Muscle of leg (tissue), 11 donors: ENCODE measurements around the gene POLR3F. TPM values are rescaled to one million over a fixed set of nuclear protein-coding genes. Genes with fewer than 3 reads are reported as not detected.
"Not testable (repeated sequence)": the region's sequence is repeated elsewhere in the genome, so short reads cannot be mapped to it uniquely, and the experiment has no call there.

ENCODE experiments used
- DNase-seq: peaks from one replicate; pipeline ENCODE4 v3.0.0; 2013
- H3K27ac ChIP-seq: one replicate; pipeline ENCODE4 v1.5.1; 2013; ENCODE audit warnings: mild to moderate bottlenecking, low read length, control low read depth
- H3K27me3 ChIP-seq: one replicate; pipeline ENCODE4 v1.6.1; 2013; ENCODE audit warnings: low read length; ENCODE audit not compliant: control insufficient read depth, insufficient read depth
- H3K36me3 ChIP-seq: one replicate; pipeline ENCODE4 v1.6.1; 2013; ENCODE audit warnings: low read length; ENCODE audit not compliant: control insufficient read depth, insufficient read depth
- H3K4me1 ChIP-seq: one replicate; pipeline ENCODE4 v1.6.1; 2013; ENCODE audit warnings: low read length; ENCODE audit not compliant: control insufficient read depth, insufficient read depth
- H3K4me3 ChIP-seq: one replicate; pipeline ENCODE4 v1.5.1; 2013; ENCODE audit warnings: low read length, control low read depth
- H3K9me3 ChIP-seq: replicated peaks from 2 replicates; pipeline ENCODE4 v1.6.1; 2013; ENCODE audit warnings: low read depth, low read length; ENCODE audit not compliant: control insufficient read depth
- WGBS: methylation state at CpG from one replicate; pipeline ENCODE4 v1.1.5; 2013; ENCODE audit warnings: missing lambda C conversion rate; ENCODE audit not compliant: insufficient coverage; 5-methylcytosine and 5-hydroxymethylcytosine counted together
- polyA plus RNA-seq, 8 donors: library from polyadenylated mRNA; unstranded; fragments of 120-200 nt; gene quantifications; one replicate each; pipeline versions ENCODE4 v1.2.1 to v1.2.3, GENCODE V29; 2013; ENCODE audit warnings: inconsistent platforms in 1 of 8, low replicate concordance in 1 of 8; ENCODE audit not compliant: insufficient read length in 8 of 8, insufficient read depth in 1 of 8
- total RNA-seq: library from RNA; stranded (reverse); fragments of 120-200 nt; gene quantifications from one replicate; pipeline ENCODE4 v1.2.4, GENCODE V29; 2013

Gene POLR3F
- total and polyA plus RNA-seq, 9 donors: 9.8 to 15.4 (median 11.9) TPM

GRCh38 chr20:18523066-18523465 lies 55.9 kb downstream of the POLR3F start:
- no peak overlapping the region for H3K27ac ChIP-seq
- no peaks in the 10 kb centered on the region for H3K4me1 ChIP-seq
- H3K9me3 ChIP-seq: no peaks in the 10 kb centered on the region
- DNase-seq: no peak
- WGBS: 80% methylated on average over 2 of the region's 2 CpGs
- H3K36me3 ChIP-seq: peaks cover 38% of the 10 kb centered on the region
- no peak overlapping the region for H3K4me3 ChIP-seq
- no peaks in the 10 kb centered on the region for H3K27me3 ChIP-seq

DNA sequence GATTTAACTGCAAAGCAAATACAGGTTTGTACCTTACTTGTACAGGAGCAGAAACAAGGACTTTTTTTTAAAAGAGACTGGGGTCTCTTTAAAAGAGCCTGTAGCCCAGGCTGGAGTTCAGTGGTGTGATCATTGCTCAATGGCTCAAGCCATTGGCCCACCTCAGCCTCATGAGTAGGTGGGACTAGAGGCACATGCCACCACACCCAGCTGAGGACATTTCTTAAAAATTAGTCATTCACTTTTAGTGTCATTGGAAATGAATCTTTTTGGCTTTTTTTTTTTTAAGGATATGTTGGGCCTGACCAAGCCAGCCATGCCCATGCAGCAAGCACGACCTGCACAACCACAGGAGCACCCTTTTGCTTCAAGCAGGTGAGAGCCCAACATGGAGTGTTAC lies 57.5 kb downstream of the POLR3F start:
- peaks cover 52% of the 10 kb centered on the region for H3K36me3 ChIP-seq
- H3K27ac ChIP-seq: no peak overlapping the region
- no peaks in the 10 kb centered on the region for H3K9me3 ChIP-seq
- WGBS: no CpG with 5 or more reads among the region's 1 CpG
- no peak overlapping the region for H3K4me3 ChIP-seq
- no peak for DNase-seq
- H3K27me3 ChIP-seq: no peaks in the 10 kb centered on the region
- H3K4me1 ChIP-seq: no peaks in the 10 kb centered on the region

DNA sequence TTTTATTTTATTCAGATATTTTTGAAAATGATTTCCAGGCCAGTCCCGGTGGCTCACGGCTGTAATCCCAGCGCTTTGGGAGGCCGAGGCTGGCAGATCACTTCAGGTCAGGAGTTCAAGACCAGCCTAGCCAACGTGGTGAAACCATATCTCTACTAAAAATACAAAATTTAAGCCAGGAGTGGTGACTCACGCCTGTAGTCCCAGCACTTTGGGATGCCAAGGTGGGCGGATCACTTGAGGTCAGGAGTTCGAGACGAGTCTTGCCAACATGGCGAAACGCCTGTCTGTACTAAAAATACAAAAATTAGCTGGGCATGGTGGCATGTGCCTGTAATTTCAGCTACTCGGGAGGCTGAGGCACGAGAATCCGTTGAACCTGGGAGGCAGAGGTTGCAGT lies 59.6 kb downstream of the POLR3F start:
- not testable (repeated sequence) for H3K27ac ChIP-seq, H3K27me3 ChIP-seq, H3K4me1 ChIP-seq, H3K4me3 ChIP-seq, H3K9me3 ChIP-seq, DNase-seq
- H3K36me3 ChIP-seq: peaks cover 64% of the 10 kb centered on the region
- WGBS: 69% methylated on average over 9 of the region's 14 CpGs

DNA sequence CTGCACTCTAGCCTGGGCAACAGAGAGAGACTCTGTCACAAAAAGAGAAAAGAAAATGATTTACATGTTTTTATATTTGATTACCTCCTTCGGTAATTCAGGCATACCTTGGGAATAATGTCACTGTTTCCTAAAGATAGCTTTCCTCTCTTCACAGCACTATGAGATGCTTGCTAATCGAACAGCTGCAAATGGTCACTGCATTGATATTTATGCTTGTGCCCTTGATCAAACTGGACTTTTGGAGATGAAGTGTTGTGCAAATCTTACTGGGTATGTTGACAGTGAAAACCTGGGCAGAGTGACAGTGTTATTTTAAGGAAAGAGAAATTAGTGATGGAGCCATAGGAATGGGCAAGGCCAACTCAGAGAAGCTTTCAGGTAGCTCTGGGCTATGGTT lies 60.1 kb downstream of the POLR3F start:
- H3K36me3 ChIP-seq: peaks cover 66% of the 10 kb centered on the region
- H3K4me3 ChIP-seq: no peak overlapping the region
- no peaks in the 10 kb centered on the region for H3K9me3 ChIP-seq
- DNase-seq: no peak
- H3K27ac ChIP-seq: no peak overlapping the region
- no peaks in the 10 kb centered on the region for H3K4me1 ChIP-seq
- no peaks in the 10 kb centered on the region for H3K27me3 ChIP-seq
- no CpG with 5 or more reads among the region's 2 CpGs for WGBS

DNA sequence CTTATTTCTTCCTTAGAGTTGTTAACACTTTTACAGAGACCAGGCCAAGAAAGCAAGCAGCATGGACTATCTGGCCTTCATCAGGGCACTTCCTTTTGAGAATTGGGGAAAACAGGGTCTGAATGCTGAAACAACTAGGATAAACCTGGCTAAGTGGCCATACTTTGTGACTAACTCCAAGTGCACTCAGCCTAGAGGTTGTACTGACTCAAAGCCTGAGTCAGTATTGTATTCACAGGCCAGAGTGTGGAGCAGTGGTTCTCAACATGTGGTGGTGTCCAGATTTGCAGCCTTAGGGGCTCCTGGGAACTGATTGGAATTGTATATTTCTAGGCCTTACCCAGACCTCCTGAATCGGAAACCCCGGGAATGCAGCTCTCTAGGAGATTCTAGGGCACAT lies 60.6 kb downstream of the POLR3F start:
- H3K27me3 ChIP-seq: no peaks in the 10 kb centered on the region
- H3K36me3 ChIP-seq: peaks cover 71% of the 10 kb centered on the region
- H3K4me1 ChIP-seq: no peaks in the 10 kb centered on the region
- no peak for DNase-seq
- no peaks in the 10 kb centered on the region for H3K9me3 ChIP-seq
- no peak overlapping the region for H3K27ac ChIP-seq
- 92% methylated on average over 2 of the region's 2 CpGs for WGBS
- no peak overlapping the region for H3K4me3 ChIP-seq

DNA sequence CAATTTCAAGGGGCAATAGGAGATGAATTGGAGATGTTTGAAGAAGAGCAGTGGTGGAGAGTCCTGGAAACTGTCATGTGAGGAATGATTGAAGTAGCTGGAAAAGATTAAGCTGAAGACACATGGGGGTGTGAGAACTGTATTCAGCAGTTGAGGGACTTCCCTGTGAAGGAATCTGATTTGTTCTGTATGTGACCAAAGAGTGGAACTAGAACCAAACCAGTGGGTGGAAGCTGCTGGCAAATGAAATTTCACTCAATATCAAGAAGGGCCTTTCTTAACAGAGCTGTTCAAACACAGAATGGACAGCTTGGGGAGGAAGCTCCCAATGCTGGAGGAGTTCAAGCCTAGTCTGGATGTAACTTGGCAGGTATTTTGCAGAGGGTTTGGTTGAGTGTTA lies 61.9 kb downstream of the POLR3F start:
- H3K27ac ChIP-seq: no peak overlapping the region
- H3K27me3 ChIP-seq: no peaks in the 10 kb centered on the region
- no peaks in the 10 kb centered on the region for H3K4me1 ChIP-seq
- DNase-seq: no peak
- H3K9me3 ChIP-seq: no peaks in the 10 kb centered on the region
- H3K36me3 ChIP-seq: peaks cover 76% of the 10 kb centered on the region
- no peak overlapping the region for H3K4me3 ChIP-seq

DNA sequence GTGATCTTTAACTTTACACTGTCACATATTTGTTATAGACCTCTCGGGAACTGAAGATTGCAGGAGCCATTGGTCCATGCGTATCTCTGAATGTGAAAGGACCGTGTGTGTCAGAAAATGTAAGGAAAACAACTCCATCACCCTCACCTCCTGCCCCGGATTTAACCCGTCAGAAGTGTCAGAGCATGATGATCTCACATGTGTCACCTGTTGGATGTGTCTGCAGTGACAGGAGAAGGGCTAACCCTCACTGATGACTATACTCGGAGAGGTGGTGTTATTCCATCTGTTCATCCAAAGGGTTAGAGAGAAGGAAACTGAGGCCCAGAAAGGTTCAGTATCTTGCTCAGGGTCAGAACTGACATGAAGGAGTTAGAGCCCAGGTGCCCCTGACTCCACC lies 65.4 kb downstream of the POLR3F start:
- Histone ChIP-seq H3K27ac (no peak overlapping the region), H3K27me3 (no peaks in the 10 kb centered on the region), H3K4me1 (no peaks in the 10 kb centered on the region), H3K4me3 (no peak overlapping the region), H3K36me3 (peaks cover 54% of the 10 kb centered on the region), H3K9me3 (no peaks in the 10 kb centered on the region)
- WGBS: 83% methylated on average over 1 of the region's 6 CpGs
- no peak for DNase-seq

DNA sequence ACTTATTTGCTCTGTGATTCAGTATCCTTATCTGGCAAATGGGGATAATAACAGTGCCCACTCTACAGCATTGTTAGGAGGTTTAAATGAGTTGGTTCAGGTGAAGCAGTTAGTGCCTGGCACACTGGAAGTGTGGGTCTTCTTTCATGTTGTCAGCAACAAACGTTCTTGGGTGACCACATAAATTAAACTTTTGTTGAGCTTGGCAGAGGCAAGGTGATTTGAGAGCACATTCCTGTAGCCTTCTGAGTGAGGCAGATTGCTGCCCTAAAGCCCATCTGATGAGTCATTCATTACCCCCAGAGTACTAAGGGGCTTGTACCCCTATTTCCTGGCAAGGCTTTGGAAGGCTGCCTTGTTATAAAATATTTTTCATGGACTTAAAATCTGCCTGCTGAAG lies 66.3 kb downstream of the POLR3F start:
- no peaks in the 10 kb centered on the region for H3K4me1 ChIP-seq
- no peak overlapping the region for H3K27ac ChIP-seq
- no peaks in the 10 kb centered on the region for H3K9me3 ChIP-seq
- no peak for DNase-seq
- 40% methylated on average over 1 of the region's 1 CpG for WGBS
- H3K4me3 ChIP-seq: no peak overlapping the region
- peaks cover 49% of the 10 kb centered on the region for H3K36me3 ChIP-seq
- H3K27me3 ChIP-seq: no peaks in the 10 kb centered on the region

GRCh38 chr20:18533978-18534644 lies 66.9 kb downstream of the POLR3F start:
- H3K27me3 ChIP-seq: no peaks in the 10 kb centered on the region
- H3K27ac ChIP-seq: no peak overlapping the region
- H3K36me3 ChIP-seq: peaks cover 44% of the 10 kb centered on the region

More at GRCh38 chr20:18533978-18534644, 66.9 kb downstream of the POLR3F start:
- Histone ChIP-seq H3K4me1 (no peaks in the 10 kb centered on the region), H3K9me3 (no peaks in the 10 kb centered on the region), H3K4me3 (no peak overlapping the region)
- no peak for DNase-seq
- 89% methylated on average over 3 of the region's 6 CpGs for WGBS
